GM23338 (cell line): Measurements from ENCODE around the gene PMVK. TPM values are rescaled to one million over a fixed set of nuclear protein-coding genes. Genes with fewer than 3 reads are reported as not detected.
A peak's percentile ranks its signal among the peaks of the same experiment; 100 is the strongest.

Experiments
- ATAC-seq: fragments of 200-7000 bp; cut with Tn5 transposase; 3 replicates; pipeline ENCODE4 v1.9.1; 2020
- DNase-seq: peaks from one replicate; pipeline ENCODE4 v3.0.0-alpha.2; 2015; ENCODE audit warnings: low spot score
- H2AFZ ChIP-seq: fragments of 200-600 bp; sonication (generic); 2 replicates; pipeline ENCODE4 v1.8.0; 2016; ENCODE audit warnings: antibody characterized with exemption, mild to moderate bottlenecking, moderate library complexity
- H3F3A ChIP-seq: fragments of 200-600 bp; sonication (generic); replicated peaks from 2 replicates; pipeline ENCODE4 v1.8.0; 2017; ENCODE audit warnings: antibody characterized with exemption, mixed run types, low read depth
- H3K27ac ChIP-seq: fragments of 200-600 bp; sonication (generic); 2 replicates; pipeline ENCODE4 v1.6.1; 2016; ENCODE audit warnings: low read depth
- H3K27me3 ChIP-seq: fragments of 200-600 bp; sonication (generic); 2 replicates; pipeline ENCODE4 v1.8.0; 2016; ENCODE audit warnings: mild to moderate bottlenecking, mixed run types, moderate library complexity; ENCODE audit not compliant: insufficient read depth
- H3K36me3 ChIP-seq: fragments of 200-600 bp; sonication (generic); 2 replicates; pipeline ENCODE4 v1.8.0; 2016; ENCODE audit warnings: mild to moderate bottlenecking; ENCODE audit not compliant: insufficient read depth
- H3K4me1 ChIP-seq: fragments of 200-600 bp; sonication (generic); 2 replicates; pipeline ENCODE4 v1.8.0; 2016; ENCODE audit warnings: mild to moderate bottlenecking, moderate library complexity; ENCODE audit not compliant: insufficient read depth
- H3K4me2 ChIP-seq: fragments of 200-600 bp; sonication (generic); 2 replicates; pipeline ENCODE4 v1.7.1; 2017; ENCODE audit warnings: mixed run types
- H3K4me3 ChIP-seq: fragments of 200-600 bp; sonication (generic); 2 replicates; pipeline ENCODE4 v1.6.1; 2016; ENCODE audit warnings: mixed run types
- H3K79me2 ChIP-seq: fragments of 200-600 bp; sonication (generic); replicated peaks from 2 replicates; pipeline ENCODE4 v1.8.0; 2017; ENCODE audit warnings: mild to moderate bottlenecking; ENCODE audit not compliant: insufficient read depth
- H3K9me2 ChIP-seq: fragments of 200-600 bp; sonication (generic); 2 replicates; pipeline ENCODE4 v1.8.0; 2017; ENCODE audit not compliant: insufficient read depth
- H4K20me1 ChIP-seq: fragments of 200-600 bp; sonication (generic); replicated peaks from 2 replicates; pipeline ENCODE4 v1.8.0; 2017; ENCODE audit warnings: mild to moderate bottlenecking; ENCODE audit not compliant: insufficient read depth
- H3K27ac Mint-ChIP-seq: 2 replicates; pipeline ENCODE4 v1.8.0; 2020; ENCODE audit warnings: inconsistent platforms, mild to moderate bottlenecking, moderate library complexity, mixed read lengths
- H3K27me3 Mint-ChIP-seq: 3 replicates; pipeline ENCODE4 v1.8.0; 2022; ENCODE audit warnings: low read depth, mild to moderate bottlenecking, moderate library complexity, mixed read lengths, inconsistent platforms; ENCODE audit not compliant: insufficient read depth, poor library complexity
- H3K36me3 Mint-ChIP-seq: 3 replicates; pipeline ENCODE4 v1.8.0; 2021; ENCODE audit warnings: low read depth, mild to moderate bottlenecking, inconsistent platforms, moderate library complexity, mixed read lengths
- H3K4me1 Mint-ChIP-seq: 3 replicates; pipeline ENCODE4 v1.8.0; 2020; ENCODE audit warnings: mild to moderate bottlenecking, inconsistent platforms, mixed read lengths
- H3K4me3 Mint-ChIP-seq: 3 replicates; pipeline ENCODE4 v1.8.0; 2021; ENCODE audit warnings: moderate library complexity, mild to moderate bottlenecking, inconsistent platforms, mixed read lengths
- H3K9me3 Mint-ChIP-seq: 3 replicates; pipeline ENCODE4 v1.8.0; 2020; ENCODE audit warnings: moderate library complexity, mild to moderate bottlenecking, inconsistent platforms, mixed read lengths
- JUNB ChIP-seq: IDR thresholded peaks from one replicate; pipeline ENCODE4 v1.6.1; 2016; ENCODE audit warnings: antibody characterized with exemption; ENCODE audit not compliant: unreplicated experiment
- NANOG ChIP-seq: IDR thresholded peaks from 2 replicates; pipeline ENCODE4 v1.6.1; 2016; ENCODE audit warnings: antibody characterized with exemption, borderline replicate concordance
- ZNF114 ChIP-seq: fragments of 250-450 bp; sonication (Bioruptor Pico); IDR thresholded peaks from 2 replicates; pipeline ENCODE4 v1.5.0; 2020; ENCODE audit warnings: mild to moderate bottlenecking, moderate library complexity
- polyA plus RNA-seq: library from polyadenylated mRNA; unstranded; fragments of >200 nt; fragmentation: Nextera tagmentation; extraction: Ambion mirVana; gene quantifications from 2 replicates; pipeline ENCODE4 v1.2.1, GENCODE V29; 2016
- total RNA-seq: library from RNA; depleted of rRNA; stranded (reverse); fragments of >200 nt; shearing (Covaris generic); gene quantifications from 2 replicates; pipeline ENCODE4 v1.2.3, GENCODE V29; 2014
- TF ChIP-seq, protein P1 (sequence below), 2 experiments: fragments of 200-600 bp in 1 of 2; sonication (generic) in 1 of 2; conservative IDR thresholded peaks; 2 replicates each; pipeline versions ENCODE4 v1.5.1 to v1.6.1; 2016 to 2017; ENCODE audit warnings: antibody characterized with exemption in 2 of 2, low read depth in 2 of 2, mild to moderate bottlenecking in 2 of 2, moderate library complexity in 1 of 2
- TF ChIP-seq, protein P2 (sequence below): IDR thresholded peaks from 2 replicates; pipeline ENCODE4 v1.6.1; 2016; ENCODE audit warnings: antibody characterized with exemption
- TF ChIP-seq, protein P3 (sequence below): IDR thresholded peaks from one replicate; pipeline ENCODE4 v1.6.1; 2018; ENCODE audit warnings: antibody characterized with exemption; ENCODE audit not compliant: unreplicated experiment
- TF ChIP-seq, protein P4 (sequence below): fragments of 250-450 bp; sonication (Bioruptor Pico); IDR thresholded peaks from 2 replicates; pipeline ENCODE4 v1.5.0; 2020; ENCODE audit warnings: mild to moderate bottlenecking, moderate library complexity

PMVK gene
- total and polyA plus RNA-seq, 2 experiments from 2014 or later, result 8.1 to 25.0 TPM

DNA sequence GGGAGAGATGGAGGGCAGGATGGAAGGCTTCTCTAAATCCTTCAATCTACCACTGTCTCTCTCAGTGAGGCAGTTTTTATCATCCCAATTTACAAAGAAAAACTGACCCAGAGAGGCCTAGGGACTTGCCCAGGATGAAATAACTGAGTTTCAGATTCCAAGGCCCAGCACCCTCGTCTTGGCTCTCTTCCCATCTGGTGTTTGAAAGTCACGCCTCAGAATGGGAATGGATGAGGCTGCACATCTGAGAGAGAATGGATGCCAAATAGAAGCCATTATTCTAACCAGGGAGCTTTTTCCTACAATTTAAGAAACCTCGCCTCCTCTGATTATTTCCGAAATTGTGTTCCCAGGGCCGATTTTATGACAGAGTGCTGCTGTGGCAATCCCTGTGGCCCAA is 55.8 kb downstream of the PMVK start:
- Histone ChIP-seq H3K79me2 (no peaks in the 10 kb centered on the region), H3K9me2 (no peaks in the 10 kb centered on the region), H3K27ac (no peak overlapping the region), H3K4me2 (no peak overlapping the region), H3K27me3 (no peaks in the 10 kb centered on the region), H3F3A (no peaks in the 10 kb centered on the region), H2AFZ (no peak overlapping the region), H3K4me1 (no peaks in the 10 kb centered on the region), H4K20me1 (no peaks in the 10 kb centered on the region), H3K4me3 (no peak overlapping the region), H3K36me3 (no peaks in the 10 kb centered on the region)
- TF ChIP-seq, protein P1, sequence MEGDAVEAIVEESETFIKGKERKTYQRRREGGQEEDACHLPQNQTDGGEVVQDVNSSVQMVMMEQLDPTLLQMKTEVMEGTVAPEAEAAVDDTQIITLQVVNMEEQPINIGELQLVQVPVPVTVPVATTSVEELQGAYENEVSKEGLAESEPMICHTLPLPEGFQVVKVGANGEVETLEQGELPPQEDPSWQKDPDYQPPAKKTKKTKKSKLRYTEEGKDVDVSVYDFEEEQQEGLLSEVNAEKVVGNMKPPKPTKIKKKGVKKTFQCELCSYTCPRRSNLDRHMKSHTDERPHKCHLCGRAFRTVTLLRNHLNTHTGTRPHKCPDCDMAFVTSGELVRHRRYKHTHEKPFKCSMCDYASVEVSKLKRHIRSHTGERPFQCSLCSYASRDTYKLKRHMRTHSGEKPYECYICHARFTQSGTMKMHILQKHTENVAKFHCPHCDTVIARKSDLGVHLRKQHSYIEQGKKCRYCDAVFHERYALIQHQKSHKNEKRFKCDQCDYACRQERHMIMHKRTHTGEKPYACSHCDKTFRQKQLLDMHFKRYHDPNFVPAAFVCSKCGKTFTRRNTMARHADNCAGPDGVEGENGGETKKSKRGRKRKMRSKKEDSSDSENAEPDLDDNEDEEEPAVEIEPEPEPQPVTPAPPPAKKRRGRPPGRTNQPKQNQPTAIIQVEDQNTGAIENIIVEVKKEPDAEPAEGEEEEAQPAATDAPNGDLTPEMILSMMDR (conservative IDR thresholded peaks at IDR 0.05; ENCODE audit: low read depth in 2 of 2), result no peak
- TF ChIP-seq, protein P2, sequence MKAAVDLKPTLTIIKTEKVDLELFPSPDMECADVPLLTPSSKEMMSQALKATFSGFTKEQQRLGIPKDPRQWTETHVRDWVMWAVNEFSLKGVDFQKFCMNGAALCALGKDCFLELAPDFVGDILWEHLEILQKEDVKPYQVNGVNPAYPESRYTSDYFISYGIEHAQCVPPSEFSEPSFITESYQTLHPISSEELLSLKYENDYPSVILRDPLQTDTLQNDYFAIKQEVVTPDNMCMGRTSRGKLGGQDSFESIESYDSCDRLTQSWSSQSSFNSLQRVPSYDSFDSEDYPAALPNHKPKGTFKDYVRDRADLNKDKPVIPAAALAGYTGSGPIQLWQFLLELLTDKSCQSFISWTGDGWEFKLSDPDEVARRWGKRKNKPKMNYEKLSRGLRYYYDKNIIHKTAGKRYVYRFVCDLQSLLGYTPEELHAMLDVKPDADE, result no peak
- H3K27ac Mint-ChIP-seq, result no peak overlapping the region
- no peaks in the 10 kb centered on the region for H3K9me3 Mint-ChIP-seq
- DNase-seq, result no peak
- H3K27me3 Mint-ChIP-seq, result peaks cover 12% of the 10 kb centered on the region
- no peak overlapping the region for H3K4me3 Mint-ChIP-seq
- H3K36me3 Mint-ChIP-seq, result no peaks in the 10 kb centered on the region
- ATAC-seq, result no peak
- H3K4me1 Mint-ChIP-seq, result peaks cover 2% of the 10 kb centered on the region; the same call in 1 of the 3 replicates

DNA sequence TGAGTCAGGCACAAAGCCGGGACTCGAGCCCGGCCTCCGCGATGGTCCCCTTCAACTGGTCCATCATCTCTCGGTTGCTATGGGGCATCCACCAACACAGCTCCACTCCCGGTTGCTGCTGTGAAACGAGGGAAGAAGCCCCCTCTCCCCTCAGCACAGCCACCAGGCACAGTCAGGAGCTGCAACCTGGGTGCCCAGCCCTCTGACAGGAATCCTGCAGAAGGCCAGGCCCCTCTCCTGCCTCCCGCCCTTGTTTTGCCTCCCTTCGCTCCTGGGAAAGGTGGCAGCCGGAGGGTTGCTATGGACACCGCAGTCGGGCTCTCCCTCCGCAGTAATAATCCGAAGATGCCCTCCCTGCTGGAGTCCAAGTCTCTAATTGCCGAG is 57.5 kb downstream of the PMVK start:
- Histone ChIP-seq H3K27me3 (no peaks in the 10 kb centered on the region), H3K9me2 (no peaks in the 10 kb centered on the region), H3F3A (no peaks in the 10 kb centered on the region), H3K4me2 (no peak overlapping the region), H3K27ac (no peak overlapping the region), H3K79me2 (no peaks in the 10 kb centered on the region), H3K4me1 (no peaks in the 10 kb centered on the region), H2AFZ (peak overlapping the region; percentile 86; the same call in 1 of the 2 replicates), H3K4me3 (no peak overlapping the region), H3K36me3 (no peaks in the 10 kb centered on the region), H4K20me1 (no peaks in the 10 kb centered on the region)
- Mint-ChIP-seq H3K9me3 (no peaks in the 10 kb centered on the region), H3K36me3 (no peaks in the 10 kb centered on the region), H3K4me1 (peaks cover 2% of the 10 kb centered on the region; the same call in 1 of the 3 replicates), H3K4me3 (no peak overlapping the region), H3K27me3 (peaks cover 11% of the 10 kb centered on the region), H3K27ac (no peak overlapping the region)
- no peak for DNase-seq
- ATAC-seq, result no peak
- TF ChIP-seq, protein P3, sequence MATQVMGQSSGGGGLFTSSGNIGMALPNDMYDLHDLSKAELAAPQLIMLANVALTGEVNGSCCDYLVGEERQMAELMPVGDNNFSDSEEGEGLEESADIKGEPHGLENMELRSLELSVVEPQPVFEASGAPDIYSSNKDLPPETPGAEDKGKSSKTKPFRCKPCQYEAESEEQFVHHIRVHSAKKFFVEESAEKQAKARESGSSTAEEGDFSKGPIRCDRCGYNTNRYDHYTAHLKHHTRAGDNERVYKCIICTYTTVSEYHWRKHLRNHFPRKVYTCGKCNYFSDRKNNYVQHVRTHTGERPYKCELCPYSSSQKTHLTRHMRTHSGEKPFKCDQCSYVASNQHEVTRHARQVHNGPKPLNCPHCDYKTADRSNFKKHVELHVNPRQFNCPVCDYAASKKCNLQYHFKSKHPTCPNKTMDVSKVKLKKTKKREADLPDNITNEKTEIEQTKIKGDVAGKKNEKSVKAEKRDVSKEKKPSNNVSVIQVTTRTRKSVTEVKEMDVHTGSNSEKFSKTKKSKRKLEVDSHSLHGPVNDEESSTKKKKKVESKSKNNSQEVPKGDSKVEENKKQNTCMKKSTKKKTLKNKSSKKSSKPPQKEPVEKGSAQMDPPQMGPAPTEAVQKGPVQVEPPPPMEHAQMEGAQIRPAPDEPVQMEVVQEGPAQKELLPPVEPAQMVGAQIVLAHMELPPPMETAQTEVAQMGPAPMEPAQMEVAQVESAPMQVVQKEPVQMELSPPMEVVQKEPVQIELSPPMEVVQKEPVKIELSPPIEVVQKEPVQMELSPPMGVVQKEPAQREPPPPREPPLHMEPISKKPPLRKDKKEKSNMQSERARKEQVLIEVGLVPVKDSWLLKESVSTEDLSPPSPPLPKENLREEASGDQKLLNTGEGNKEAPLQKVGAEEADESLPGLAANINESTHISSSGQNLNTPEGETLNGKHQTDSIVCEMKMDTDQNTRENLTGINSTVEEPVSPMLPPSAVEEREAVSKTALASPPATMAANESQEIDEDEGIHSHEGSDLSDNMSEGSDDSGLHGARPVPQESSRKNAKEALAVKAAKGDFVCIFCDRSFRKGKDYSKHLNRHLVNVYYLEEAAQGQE, result no peak
- TF ChIP-seq, protein P4, sequence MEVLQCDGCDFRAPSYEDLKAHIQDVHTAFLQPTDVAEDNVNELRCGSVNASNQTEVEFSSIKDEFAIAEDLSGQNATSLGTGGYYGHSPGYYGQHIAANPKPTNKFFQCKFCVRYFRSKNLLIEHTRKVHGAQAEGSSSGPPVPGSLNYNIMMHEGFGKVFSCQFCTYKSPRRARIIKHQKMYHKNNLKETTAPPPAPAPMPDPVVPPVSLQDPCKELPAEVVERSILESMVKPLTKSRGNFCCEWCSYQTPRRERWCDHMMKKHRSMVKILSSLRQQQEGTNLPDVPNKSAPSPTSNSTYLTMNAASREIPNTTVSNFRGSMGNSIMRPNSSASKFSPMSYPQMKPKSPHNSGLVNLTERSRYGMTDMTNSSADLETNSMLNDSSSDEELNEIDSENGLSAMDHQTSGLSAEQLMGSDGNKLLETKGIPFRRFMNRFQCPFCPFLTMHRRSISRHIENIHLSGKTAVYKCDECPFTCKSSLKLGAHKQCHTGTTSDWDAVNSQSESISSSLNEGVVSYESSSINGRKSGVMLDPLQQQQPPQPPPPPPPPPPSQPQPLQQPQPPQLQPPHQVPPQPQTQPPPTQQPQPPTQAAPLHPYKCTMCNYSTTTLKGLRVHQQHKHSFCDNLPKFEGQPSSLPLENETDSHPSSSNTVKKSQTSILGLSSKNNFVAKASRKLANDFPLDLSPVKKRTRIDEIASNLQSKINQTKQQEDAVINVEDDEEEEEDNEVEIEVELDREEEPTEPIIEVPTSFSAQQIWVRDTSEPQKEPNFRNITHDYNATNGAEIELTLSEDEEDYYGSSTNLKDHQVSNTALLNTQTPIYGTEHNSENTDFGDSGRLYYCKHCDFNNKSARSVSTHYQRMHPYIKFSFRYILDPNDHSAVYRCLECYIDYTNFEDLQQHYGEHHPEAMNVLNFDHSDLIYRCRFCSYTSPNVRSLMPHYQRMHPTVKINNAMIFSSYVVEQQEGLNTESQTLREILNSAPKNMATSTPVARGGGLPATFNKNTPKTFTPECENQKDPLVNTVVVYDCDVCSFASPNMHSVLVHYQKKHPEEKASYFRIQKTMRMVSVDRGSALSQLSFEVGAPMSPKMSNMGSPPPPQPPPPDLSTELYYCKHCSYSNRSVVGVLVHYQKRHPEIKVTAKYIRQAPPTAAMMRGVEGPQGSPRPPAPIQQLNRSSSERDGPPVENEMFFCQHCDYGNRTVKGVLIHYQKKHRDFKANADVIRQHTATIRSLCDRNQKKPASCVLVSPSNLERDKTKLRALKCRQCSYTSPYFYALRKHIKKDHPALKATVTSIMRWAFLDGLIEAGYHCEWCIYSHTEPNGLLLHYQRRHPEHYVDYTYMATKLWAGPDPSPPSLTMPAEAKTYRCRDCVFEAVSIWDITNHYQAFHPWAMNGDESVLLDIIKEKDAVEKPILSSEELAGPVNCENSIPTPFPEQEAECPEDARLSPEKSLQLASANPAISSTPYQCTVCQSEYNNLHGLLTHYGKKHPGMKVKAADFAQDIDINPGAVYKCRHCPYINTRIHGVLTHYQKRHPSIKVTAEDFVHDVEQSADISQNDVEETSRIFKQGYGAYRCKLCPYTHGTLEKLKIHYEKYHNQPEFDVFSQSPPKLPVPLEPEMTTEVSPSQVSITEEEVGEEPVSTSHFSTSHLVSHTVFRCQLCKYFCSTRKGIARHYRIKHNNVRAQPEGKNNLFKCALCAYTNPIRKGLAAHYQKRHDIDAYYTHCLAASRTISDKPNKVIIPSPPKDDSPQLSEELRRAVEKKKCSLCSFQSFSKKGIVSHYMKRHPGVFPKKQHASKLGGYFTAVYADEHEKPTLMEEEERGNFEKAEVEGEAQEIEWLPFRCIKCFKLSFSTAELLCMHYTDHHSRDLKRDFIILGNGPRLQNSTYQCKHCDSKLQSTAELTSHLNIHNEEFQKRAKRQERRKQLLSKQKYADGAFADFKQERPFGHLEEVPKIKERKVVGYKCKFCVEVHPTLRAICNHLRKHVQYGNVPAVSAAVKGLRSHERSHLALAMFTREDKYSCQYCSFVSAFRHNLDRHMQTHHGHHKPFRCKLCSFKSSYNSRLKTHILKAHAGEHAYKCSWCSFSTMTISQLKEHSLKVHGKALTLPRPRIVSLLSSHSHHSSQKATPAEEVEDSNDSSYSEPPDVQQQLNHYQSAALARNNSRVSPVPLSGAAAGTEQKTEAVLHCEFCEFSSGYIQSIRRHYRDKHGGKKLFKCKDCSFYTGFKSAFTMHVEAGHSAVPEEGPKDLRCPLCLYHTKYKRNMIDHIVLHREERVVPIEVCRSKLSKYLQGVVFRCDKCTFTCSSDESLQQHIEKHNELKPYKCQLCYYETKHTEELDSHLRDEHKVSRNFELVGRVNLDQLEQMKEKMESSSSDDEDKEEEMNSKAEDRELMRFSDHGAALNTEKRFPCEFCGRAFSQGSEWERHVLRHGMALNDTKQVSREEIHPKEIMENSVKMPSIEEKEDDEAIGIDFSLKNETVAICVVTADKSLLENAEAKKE (CRISPR knock-in tag), result no peak
- TF ChIP-seq, protein P2, result no peak
- TF ChIP-seq ZNF114, result no peak
- TF ChIP-seq NANOG, result no peak
- no peak for TF ChIP-seq JUNB
